A549 (cell line): ENCODE measurements around the gene LRRFIP2. TPM values are rescaled to one million over a fixed set of nuclear protein-coding genes. Genes with fewer than 3 reads are reported as not detected.
A peak's percentile ranks its signal among the peaks of the same experiment; 100 is the strongest.

ENCODE experiments used
- ATAC-seq, 2 experiments: fragments of 200-7000 bp in 1 of 2; fragments of >200 bp in 1 of 2; cut with Nextera tagmentation in 1 of 2; cut with Tn5 transposase in 1 of 2; 3 replicates each; pipeline versions ENCODE4 v1.8.0 to v1.9.1; 2018 to 2020; ENCODE audit warnings: mild to moderate bottlenecking in 1 of 2, moderate library complexity in 1 of 2
- CTCF ChIA-PET: fragments of 300-600 bp; sonication (Branson Sonifier 250); formaldehyde crosslinking; extraction: SDS; loops from one replicate; lab custom pipeline; 2021; ENCODE audit warnings: antibody characterized with exemption, inconsistent platforms; lab: Yijun Ruan, JAX
- POLR2A ChIA-PET: fragments of 350-600 bp; formaldehyde crosslinking; extraction: SDS; loops from one replicate; lab custom pipeline; 2021; ENCODE audit warnings: antibody characterized with exemption, inconsistent platforms; lab: Yijun Ruan, JAX
- DNase-seq, 2 experiments: peaks; one replicate each; pipeline versions ENCODE4 v3.0.0 to v3.0.0-alpha.2; 2011 to 2016; ENCODE audit warnings: low read depth in 1 of 2, low spot score in 1 of 2
- FAIRE-seq: peaks from 2 replicates; lab custom pipeline; 2011; peaks lifted over from hg19 to GRCh38; lab: Jason Lieb, UNC
- H3K27ac ChIP-seq, 2 experiments: fragments of >200 bp; sonication (Bioruptor Twin); formaldehyde crosslinking; 3 replicates each; pipeline ENCODE4 v1.5.1; 2016 to 2017
- H3K4me1 ChIP-seq: fragments of >200 bp; sonication (Bioruptor Twin); formaldehyde crosslinking; 3 replicates; pipeline ENCODE4 v1.6.1; 2016
- H3K4me2 ChIP-seq: fragments of >200 bp; sonication (Bioruptor Twin); formaldehyde crosslinking; 3 replicates; pipeline ENCODE4 v1.6.1; 2016
- H3K4me3 ChIP-seq: fragments of >200 bp; sonication (Bioruptor Twin); formaldehyde crosslinking; 3 replicates; pipeline ENCODE4 v1.5.1; 2016
- H3K9me3 ChIP-seq: fragments of >200 bp; sonication (Bioruptor Twin); formaldehyde crosslinking; 3 replicates; pipeline ENCODE4 v1.6.1; 2016
- CBX8 ChIP-seq: fragments of 200-600 bp; sonication (generic); IDR thresholded peaks from 2 replicates; pipeline ENCODE4 v1.6.1; 2016
- CHD4 ChIP-seq: fragments of 200-600 bp; sonication (generic); IDR thresholded peaks from 2 replicates; pipeline ENCODE4 v1.6.1; 2016; ENCODE audit warnings: antibody characterized with exemption, mild to moderate bottlenecking, borderline replicate concordance
- CTCF ChIP-seq: fragments of >200 bp; sonication (Bioruptor Twin); formaldehyde crosslinking; IDR thresholded peaks from 3 replicates; pipeline ENCODE4 v1.5.1; 2016
- HDAC2 ChIP-seq: fragments of 200-600 bp; sonication (generic); IDR thresholded peaks from 2 replicates; pipeline ENCODE4 v1.6.1; 2016
- HES2 ChIP-seq: fragments of >200 bp; sonication (Bioruptor Twin); formaldehyde crosslinking; IDR thresholded peaks from 2 replicates; pipeline ENCODE4 v1.6.1; 2016
- HEYL ChIP-seq: fragments of 250-450 bp; sonication (Bioruptor Pico); IDR thresholded peaks from 2 replicates; pipeline ENCODE4 v1.8.0; 2021; ENCODE audit warnings: mild to moderate bottlenecking, moderate library complexity
- HMGXB4 ChIP-seq: fragments of 250-450 bp; sonication (Bioruptor Pico); IDR thresholded peaks from 2 replicates; pipeline ENCODE4 v1.5.0; 2021; ENCODE audit warnings: mild to moderate bottlenecking, moderate library complexity, borderline replicate concordance
- HOXA7 ChIP-seq: fragments of 250-450 bp; sonication (Bioruptor Pico); IDR thresholded peaks from 2 replicates; pipeline ENCODE4 v1.5.0; 2020; ENCODE audit warnings: mild to moderate bottlenecking, moderate library complexity
- HOXB13 ChIP-seq: fragments of 250-450 bp; sonication (Bioruptor Pico); IDR thresholded peaks from 2 replicates; pipeline ENCODE4 v1.5.0; 2020; ENCODE audit warnings: low read depth, mild to moderate bottlenecking, moderate library complexity
- HOXB5 ChIP-seq: fragments of 250-450 bp; sonication (Bioruptor Pico); IDR thresholded peaks from 2 replicates; pipeline ENCODE4 v1.5.0; 2020; ENCODE audit warnings: mild to moderate bottlenecking, moderate library complexity
- KDM1A ChIP-seq: fragments of 200-600 bp; sonication (generic); IDR thresholded peaks from 2 replicates; pipeline ENCODE4 v1.6.1; 2016; ENCODE audit warnings: low read depth, mild to moderate bottlenecking
- KDM5A ChIP-seq: fragments of 200-600 bp; sonication (generic); IDR thresholded peaks from 2 replicates; pipeline ENCODE4 v1.6.1; 2016; ENCODE audit warnings: antibody characterized with exemption, mild to moderate bottlenecking
- MAFK ChIP-seq: fragments of 450-650 bp; IDR thresholded peaks from 2 replicates; pipeline ENCODE4 v1.6.1; 2014; ENCODE audit not compliant: partially characterized antibody
- NFE2L2 ChIP-seq: fragments of 150-350 bp; conservative IDR thresholded peaks from 2 replicates; pipeline ENCODE4 v1.6.1; 2014; ENCODE audit warnings: low read length
- NR3C1 ChIP-seq: fragments of >200 bp; sonication (Bioruptor Twin); formaldehyde crosslinking; IDR thresholded peaks from 3 replicates; pipeline ENCODE4 v1.6.1; 2017
- PHF8 ChIP-seq: fragments of 200-600 bp; sonication (generic); IDR thresholded peaks from 2 replicates; pipeline ENCODE4 v1.6.1; 2016; ENCODE audit warnings: low read depth, mild to moderate bottlenecking, antibody characterized with exemption, moderate library complexity, borderline replicate concordance
- POLR2AphosphoS2 ChIP-seq: conservative IDR thresholded peaks from 2 replicates; pipeline ENCODE4 v1.6.1; 2012; ENCODE audit warnings: low read length, improper control_type of control experiment, inconsistent platforms
- RNF2 ChIP-seq: fragments of 200-600 bp; sonication (generic); IDR thresholded peaks from 2 replicates; pipeline ENCODE4 v1.6.1; 2016; ENCODE audit warnings: low read depth, mild to moderate bottlenecking, antibody characterized with exemption, moderate library complexity, borderline replicate concordance
- TP53 ChIP-seq: fragments of 250-450 bp; sonication (Bioruptor Pico); IDR thresholded peaks from 2 replicates; pipeline ENCODE4 v1.5.0; 2021; ENCODE audit warnings: mild to moderate bottlenecking, moderate library complexity
- ZC3H11A ChIP-seq: fragments of 450-650 bp; IDR thresholded peaks from 2 replicates; pipeline ENCODE4 v1.6.1; 2014; ENCODE audit warnings: antibody characterized with exemption, mild to moderate bottlenecking
- ZFP36 ChIP-seq: fragments of 450-650 bp; IDR thresholded peaks from 2 replicates; pipeline ENCODE4 v1.6.1; 2014; ENCODE audit warnings: borderline replicate concordance; ENCODE audit not compliant: partially characterized antibody
- ZSCAN20 ChIP-seq: fragments of 250-450 bp; sonication (Bioruptor Pico); IDR thresholded peaks from 2 replicates; pipeline ENCODE4 v1.8.0; 2022; ENCODE audit warnings: mild to moderate bottlenecking, moderate library complexity
- WGBS: methylation state at CpG from one replicate; pipeline ENCODE4 v1.1.6; 2017; ENCODE audit errors: missing lambda C conversion rate; 5-methylcytosine and 5-hydroxymethylcytosine counted together
- polyA plus RNA-seq, 4 experiments: library from polyadenylated mRNA; depleted of rRNA in 3 of 4; stranded (reverse); fragments of >200 nt; fragmentation: RNase III in 1 of 4; extraction: RNeasy Plus Mini Kit Qiagen cat#74134 plus additional on column Dnase treatment in 1 of 4; gene quantifications; 2 replicates in 3 of 4; 3 replicates in 1 of 4; pipeline ENCODE4 v1.2.3, GENCODE V29; 2011 to 2017
- TF ChIP-seq, protein P1 (sequence below): fragments of 450-650 bp; IDR thresholded peaks from 2 replicates; pipeline ENCODE4 v1.6.1; 2014; ENCODE audit warnings: antibody characterized with exemption
- TF ChIP-seq, protein P2 (sequence below): IDR thresholded peaks from 2 replicates; pipeline ENCODE4 v1.6.1; 2012; ENCODE audit warnings: low read depth, borderline replicate concordance

LRRFIP2 gene
- polyA plus RNA-seq, 2 of the 4 experiments (the other 2 are of a cell fraction) = 48.0 to 66.4 TPM

- ATAC-seq (peak in 1 of 2 experiments; percentile 49; a peak in 3 of 6 replicates), FAIRE-seq (no peak), DNase-seq (no peak)
- Histone ChIP-seq H3K9me3 (no peaks in the 10 kb centered on the region), H3K4me1 (0 out of 3 replicates have a peak, but pooled peaks cover 8% of the 10 kb centered on the region), H3K27ac (no peak overlapping the region), H3K4me3 (no peak overlapping the region), H3K4me2 (no peak overlapping the region)
- ChIA-PET CTCF (interaction anchor here (1.5 kb wide), 1 partner anchor 10 kb away, joined by 4 read pairs; the partner anchor contains the start of gene LRRFIP2), POLR2A (no interaction called here)
- 93% methylated on average over 3 of the region's 3 CpGs for WGBS
- TF ChIP-seq CBX8 = no peak
- TF ChIP-seq KDM1A = no peak
- no peak for TF ChIP-seq HDAC2
- TF ChIP-seq, protein P1, sequence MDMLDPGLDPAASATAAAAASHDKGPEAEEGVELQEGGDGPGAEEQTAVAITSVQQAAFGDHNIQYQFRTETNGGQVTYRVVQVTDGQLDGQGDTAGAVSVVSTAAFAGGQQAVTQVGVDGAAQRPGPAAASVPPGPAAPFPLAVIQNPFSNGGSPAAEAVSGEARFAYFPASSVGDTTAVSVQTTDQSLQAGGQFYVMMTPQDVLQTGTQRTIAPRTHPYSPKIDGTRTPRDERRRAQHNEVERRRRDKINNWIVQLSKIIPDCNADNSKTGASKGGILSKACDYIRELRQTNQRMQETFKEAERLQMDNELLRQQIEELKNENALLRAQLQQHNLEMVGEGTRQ = no peak
- no peak for TF ChIP-seq HEYL (CRISPR knock-in tag)
Observed at GRCh38 chr3:37163262-37164015, 10.9 kb downstream of the LRRFIP2 start.

DNA sequence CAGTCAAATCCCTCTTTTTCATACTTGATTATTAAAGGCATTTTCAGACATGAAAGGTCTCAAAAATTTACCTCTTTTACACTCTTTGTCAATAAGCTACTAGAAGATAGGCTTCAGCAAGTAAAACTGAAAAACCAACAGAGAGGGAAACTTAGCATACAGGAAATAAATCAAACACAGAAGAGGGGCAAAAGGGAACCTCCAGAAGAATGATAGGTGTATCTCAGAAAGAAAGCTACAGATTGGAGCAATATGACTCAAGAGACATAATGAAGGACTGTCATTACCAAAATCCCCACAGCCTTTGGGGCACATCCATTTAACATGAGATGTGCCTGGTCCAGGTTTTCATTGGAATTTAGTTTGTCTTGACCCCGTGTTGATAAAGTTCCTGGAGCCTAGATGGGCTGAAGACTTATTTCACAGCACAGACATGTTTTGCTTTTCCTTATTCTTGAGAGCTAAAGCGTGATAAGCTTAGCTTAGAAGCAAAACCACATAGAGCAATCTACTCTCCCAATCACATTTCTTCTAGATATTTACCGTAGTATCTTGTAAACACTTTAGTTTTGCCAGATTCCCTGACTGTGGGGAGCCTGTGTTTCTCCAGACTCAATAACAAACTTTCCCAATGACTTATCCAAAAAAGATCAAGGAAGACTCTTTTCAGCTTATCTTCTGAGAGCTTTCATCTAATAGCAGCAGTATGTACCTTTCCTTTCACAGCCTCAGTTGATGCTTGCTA lies 11.7 kb downstream of the LRRFIP2 start:
- TF ChIP-seq PHF8 (no peak), TP53 (CRISPR knock-in tag) (no peak)
- ATAC-seq (no peak; a peak in 3 of 6 replicates), FAIRE-seq (no peak), DNase-seq (no peak)
- H3K4me3 ChIP-seq = no peak overlapping the region
- H3K27ac ChIP-seq = no peak overlapping the region
- POLR2A ChIA-PET = interaction anchor here (0.7 kb wide), 1 partner anchor 11 kb away, joined by 5 read pairs; no protein-coding TSS in a partner anchor
- CTCF ChIA-PET = interaction anchor here (0.7 to 1.5 kb wide), 2 partner anchors 11 to 31 kb away, joined by 3 to 4 read pairs; partner anchors contain the start of gene LRRFIP2
- 0 out of 3 replicates have a peak, but pooled peaks cover 8% of the 10 kb centered on the region for H3K4me1 ChIP-seq
- H3K4me2 ChIP-seq = no peak overlapping the region
- H3K9me3 ChIP-seq = no peaks in the 10 kb centered on the region
- 84% methylated on average over 3 of the region's 3 CpGs for WGBS

- CTCF ChIA-PET = no interaction called here
- ATAC-seq (no peak), FAIRE-seq (no peak), DNase-seq (no peak)
- POLR2A ChIA-PET = interaction anchor here (0.7 kb wide), 1 partner anchor 11 kb away, joined by 3 read pairs; no protein-coding TSS in a partner anchor
- Histone ChIP-seq H3K27ac (no peak overlapping the region), H3K4me3 (no peak overlapping the region), H3K4me2 (no peak overlapping the region), H3K4me1 (0 out of 3 replicates have a peak, but pooled peaks cover 8% of the 10 kb centered on the region), H3K9me3 (no peaks in the 10 kb centered on the region)
- TF ChIP-seq, protein P2, sequence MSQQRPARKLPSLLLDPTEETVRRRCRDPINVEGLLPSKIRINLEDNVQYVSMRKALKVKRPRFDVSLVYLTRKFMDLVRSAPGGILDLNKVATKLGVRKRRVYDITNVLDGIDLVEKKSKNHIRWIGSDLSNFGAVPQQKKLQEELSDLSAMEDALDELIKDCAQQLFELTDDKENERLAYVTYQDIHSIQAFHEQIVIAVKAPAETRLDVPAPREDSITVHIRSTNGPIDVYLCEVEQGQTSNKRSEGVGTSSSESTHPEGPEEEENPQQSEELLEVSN = no peak
- no peak for TF ChIP-seq KDM5A
- no peak for TF ChIP-seq RNF2
- no peak for TF ChIP-seq CHD4
- TF ChIP-seq HMGXB4 (CRISPR knock-in tag) = no peak
- no peak for TF ChIP-seq CBX8
- no peak for TF ChIP-seq HES2
- TF ChIP-seq PHF8 = no peak
- no peak for TF ChIP-seq ZFP36
- TF ChIP-seq CTCF = no peak
- no peak for TF ChIP-seq HOXB13
- TF ChIP-seq NFE2L2 = no peak
- no peak for TF ChIP-seq HOXB5
- no peak for TF ChIP-seq HOXA7 (CRISPR knock-in tag)
- TF ChIP-seq, protein P1 = no peak
- TF ChIP-seq NR3C1 = no peak
- no peak for TF ChIP-seq MAFK
- TF ChIP-seq POLR2AphosphoS2 = no peak
- TF ChIP-seq ZSCAN20 (CRISPR knock-in tag) = no peak
- TF ChIP-seq ZC3H11A = no peak
- WGBS = 93% methylated on average over 3 of the region's 3 CpGs
Observed at GRCh38 chr3:37161351-37161750, 13.0 kb downstream of the LRRFIP2 start.
